ENCODE measurements around the gene C1QTNF8.
"Not testable (repeated sequence)": the region's sequence is repeated elsewhere in the genome, so short reads cannot be mapped to it uniquely, and the experiment has no call there.

C1QTNF8 gene

DNA sequence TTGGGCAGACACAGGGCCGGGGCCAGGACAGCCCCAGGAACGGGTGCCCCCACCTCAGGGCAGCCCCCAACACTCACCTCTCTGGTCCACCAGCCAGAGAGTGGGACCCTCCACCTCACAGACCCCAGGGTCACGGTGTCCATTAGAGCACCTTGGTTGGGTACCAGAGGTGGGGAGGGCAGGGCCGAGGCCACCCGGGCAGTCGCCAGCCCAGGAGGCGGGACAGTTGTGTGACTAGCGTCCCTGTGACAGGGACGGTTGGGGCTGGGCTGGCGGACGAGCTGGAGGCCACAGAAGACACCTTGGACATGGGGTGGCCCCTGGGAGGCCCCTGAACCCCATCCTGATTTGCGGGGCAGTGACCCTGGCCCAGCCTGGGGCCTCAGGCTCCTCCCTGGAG lies 11.7 kb upstream of the C1QTNF8 start:
- no peak for DNase-seq

GRCh38 chr16:1107141-1107540 lies 11.1 kb upstream of the C1QTNF8 start:
- no peak for DNase-seq

GRCh38 chr16:1106659-1107058 lies 10.6 kb upstream of the C1QTNF8 start:
- no peak for DNase-seq

GRCh38 chr16:1105888-1106620 lies 10.0 kb upstream of the C1QTNF8 start:
- peak; percentile 45 for DNase-seq

- no peak for DNase-seq
Measured at GRCh38 chr16:1103636-1103980, 7.6 kb upstream of the C1QTNF8 start.

DNA sequence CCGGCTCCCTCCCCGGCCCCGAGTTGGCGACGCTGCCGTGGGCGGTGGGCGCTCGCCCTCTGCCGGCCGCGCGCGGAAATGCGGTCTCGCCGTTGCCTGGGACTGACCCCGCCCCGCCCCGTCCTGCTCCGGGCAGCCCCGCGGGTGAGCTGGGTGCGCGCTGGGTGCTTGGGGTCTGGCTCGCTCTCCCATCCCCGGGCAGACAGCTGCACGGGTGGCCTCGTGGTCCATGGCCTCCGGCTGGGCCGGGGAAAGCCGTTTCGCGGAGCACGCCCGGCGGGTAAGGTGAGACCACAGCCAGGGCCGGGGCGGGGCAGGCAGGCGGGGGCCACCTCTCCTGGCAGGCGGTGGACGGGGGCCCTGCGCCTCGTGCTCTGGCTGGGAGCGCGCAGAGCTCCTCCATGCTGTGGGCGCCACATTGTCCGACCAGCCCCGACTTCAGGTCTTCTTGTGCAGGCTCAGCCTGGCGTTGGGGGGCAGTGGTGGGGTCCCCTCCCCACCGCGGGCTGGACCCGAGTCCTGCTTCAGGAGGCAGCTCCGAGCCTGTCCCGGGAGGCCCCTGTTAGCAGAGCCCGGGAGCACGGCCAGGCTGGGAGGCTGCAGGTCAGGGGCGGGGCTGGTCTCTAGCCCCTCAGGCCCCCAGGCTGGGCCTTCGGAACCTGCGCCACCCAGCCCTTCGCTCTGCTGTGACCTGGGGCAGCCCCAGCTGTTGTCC lies 7.0 kb upstream of the C1QTNF8 start:
- DNase-seq, result peak; percentile 66

DNA sequence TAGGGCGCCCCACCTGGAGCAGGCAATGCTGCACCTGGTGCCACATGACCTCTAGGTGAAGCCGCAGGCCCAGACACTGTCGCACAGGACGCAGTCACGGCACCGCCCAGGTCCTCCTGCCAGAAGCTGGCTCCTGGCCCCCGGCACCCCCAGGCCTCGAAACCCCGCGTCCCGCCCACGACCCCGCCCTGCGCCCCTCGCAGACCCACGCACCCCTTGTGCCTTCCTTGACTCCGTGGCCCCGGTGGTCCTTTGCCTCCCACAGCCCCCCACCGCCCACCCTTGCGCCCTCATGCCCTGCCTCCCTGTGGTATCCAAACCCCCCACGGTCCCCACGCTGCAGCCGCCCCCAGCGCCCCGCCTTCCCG lies 6.3 kb upstream of the C1QTNF8 start:
- no peak for DNase-seq

- DNase-seq, result no peak
Measured at GRCh38 chr16:1101573-1102332, 5.7 kb upstream of the C1QTNF8 start.

GRCh38 chr16:1101133-1101532 lies 5.1 kb upstream of the C1QTNF8 start:
- no peak for DNase-seq

GRCh38 chr16:1100084-1100800 lies 4.2 kb upstream of the C1QTNF8 start:
- DNase-seq, result no peak

GRCh38 chr16:1099189-1100083 lies 3.4 kb upstream of the C1QTNF8 start:
- DNase-seq, result no peak

GRCh38 chr16:1098266-1098991 lies 2.4 kb upstream of the C1QTNF8 start:
- no peak for DNase-seq

DNA sequence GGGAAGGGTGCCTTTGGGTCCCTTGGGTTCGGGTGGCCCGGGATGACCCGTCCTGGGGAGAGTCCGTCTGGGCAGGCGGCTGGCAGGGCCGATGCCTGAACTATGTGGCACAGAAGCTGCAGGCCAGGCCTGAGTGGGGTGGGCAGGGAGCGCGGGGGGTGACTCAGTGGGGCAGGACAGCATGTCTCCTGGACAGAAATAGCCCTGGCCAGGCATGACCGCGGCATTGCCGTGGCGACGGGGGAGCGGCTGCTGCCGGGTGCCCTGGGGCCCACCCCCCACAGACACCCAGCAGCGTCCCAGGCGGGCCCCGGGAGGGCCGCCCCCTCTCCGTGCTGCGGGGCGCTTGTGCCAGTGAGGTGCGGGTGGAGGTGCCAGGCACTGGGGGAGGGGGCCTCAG lies 1.8 kb upstream of the C1QTNF8 start:
- DNase-seq, result no peak

- no peak for DNase-seq
Measured at GRCh38 chr16:1097156-1097555, 1.1 kb upstream of the C1QTNF8 start.

GRCh38 chr16:1095450-1096168 lies 435 bp downstream of the C1QTNF8 start:
- DNase-seq, result no peak

DNA sequence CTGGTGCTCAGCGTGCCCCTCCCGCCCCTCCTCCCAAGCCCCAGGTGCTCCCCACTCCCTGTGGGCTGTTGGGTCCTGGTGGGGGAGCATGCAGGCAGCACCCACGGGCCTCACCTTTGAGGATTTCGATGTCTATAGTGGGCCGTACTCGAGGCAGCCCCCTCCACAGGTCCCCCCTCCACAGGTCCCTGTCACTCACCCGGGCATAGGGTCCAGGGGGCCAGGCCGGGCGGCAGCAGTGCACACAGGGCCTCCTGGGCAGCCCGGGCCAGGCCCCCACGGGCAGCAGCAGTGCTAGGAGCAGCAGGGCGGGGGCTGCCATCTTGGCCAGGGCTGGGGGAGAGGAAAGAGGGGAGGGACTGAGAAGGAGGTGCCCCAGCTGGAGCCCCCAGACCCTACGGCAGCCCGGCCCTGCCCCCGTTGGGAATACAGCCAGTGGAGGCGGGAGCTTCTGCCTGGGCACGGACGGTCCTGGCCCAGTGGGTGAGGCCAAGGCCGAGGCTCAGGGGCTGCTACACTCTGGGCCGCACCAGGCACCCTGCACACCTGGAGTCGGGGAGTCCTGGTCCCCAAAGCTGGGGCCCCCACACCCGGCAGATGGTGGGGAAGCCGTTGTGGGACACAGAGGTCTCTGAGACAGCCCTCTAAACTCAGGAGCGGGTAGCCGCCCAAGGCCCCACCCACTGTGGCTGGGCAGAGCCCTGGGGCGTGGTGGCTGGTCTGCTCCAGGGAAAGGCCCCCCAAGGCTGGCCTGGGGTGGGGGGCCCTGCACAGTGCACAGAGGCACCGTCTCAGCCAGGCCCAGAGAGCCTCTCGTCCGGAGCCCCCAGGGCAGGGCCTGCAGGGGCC lies 1.2 kb downstream of the C1QTNF8 start:
- no peak for DNase-seq

DNA sequence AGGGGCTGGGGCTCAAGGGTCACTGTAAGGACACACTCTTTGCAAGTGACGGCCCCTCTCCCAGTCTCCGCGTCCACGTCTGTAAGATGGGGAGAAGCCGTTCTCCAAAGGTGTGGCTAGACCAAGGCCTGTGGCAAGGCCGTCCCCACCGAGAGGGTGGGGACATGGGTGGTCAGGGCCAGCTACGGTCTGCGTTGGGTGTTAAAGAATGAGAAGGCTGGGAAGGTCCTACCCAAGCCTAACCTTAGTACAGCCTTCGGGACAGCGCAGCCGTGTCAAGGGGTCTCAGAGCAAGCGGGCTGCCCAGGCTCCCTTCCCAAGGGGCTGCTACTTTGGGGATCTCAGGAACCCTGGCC lies 1.9 kb downstream of the C1QTNF8 start:
- DNase-seq, result no peak

DNA sequence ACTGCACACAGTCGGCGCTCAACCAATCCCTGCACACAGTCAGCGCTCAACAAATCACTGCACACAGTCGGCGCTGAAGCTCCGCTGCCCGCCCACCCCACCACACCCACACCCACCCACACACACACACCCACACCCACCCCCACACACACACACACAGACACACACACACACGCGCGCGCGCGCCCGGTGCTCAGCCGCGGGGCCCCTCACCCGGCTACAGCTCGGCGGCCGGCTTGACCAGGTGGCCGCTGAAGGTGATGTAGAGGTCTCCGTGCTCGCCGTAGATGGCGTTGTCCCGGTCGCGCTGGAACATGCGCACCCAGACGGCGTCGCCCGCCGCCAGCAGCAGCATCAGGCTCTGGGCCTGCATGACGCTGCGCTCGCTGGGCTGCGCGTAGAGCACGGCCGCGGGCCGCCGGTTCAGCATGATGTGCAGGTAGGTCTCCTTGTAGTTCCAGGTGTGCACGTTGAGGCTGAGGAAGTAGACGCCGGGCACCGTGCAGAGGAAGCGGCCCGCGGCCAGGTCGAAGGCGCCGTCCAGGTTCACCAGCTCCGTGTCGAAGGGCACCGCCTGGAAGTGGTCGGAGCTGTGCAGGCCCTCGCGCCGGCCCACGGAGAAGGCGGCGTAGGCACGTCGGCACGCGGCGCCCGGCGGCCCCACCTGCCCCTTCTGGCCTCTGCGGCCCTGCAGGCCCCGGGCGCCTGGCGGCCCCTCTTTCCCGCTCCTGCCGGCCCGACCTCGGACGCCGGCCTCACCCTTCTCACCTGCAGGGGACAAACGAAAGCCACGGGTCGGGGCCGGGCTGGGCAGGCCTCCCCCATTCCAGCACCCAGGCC lies 2.5 kb downstream of the C1QTNF8 start:
- DNase-seq, result peak; percentile 17

GRCh38 chr16:1092685-1093283 lies 3.3 kb downstream of the C1QTNF8 start:
- not testable (repeated sequence) for DNase-seq

All from activated CD4-positive, alpha-beta T cell treated with anti-CD3 and anti-CD28 coated beads, Interleukin-10, Interleukin-2, amounts not matched to agents 100 ng/mL and 50 ng/mL, durations not matched to agents 16 hours and 8 hours (primary cell).